HL-60 (cell line): Measurements from ENCODE around the gene VSNL1.
A peak's percentile ranks its signal among the peaks of the same experiment; 100 is the strongest.

Experiments
- DNase-seq, 2 experiments: peaks; one replicate each; pipeline ENCODE4 v3.0.0-alpha.2; 2010 to 2020; ENCODE audit warnings: low read depth in 1 of 2, low spot score in 1 of 2
- H3K27ac ChIP-seq: fragments of 250-450 bp; sonication (Bioruptor Pico); replicated peaks from 2 replicates; pipeline ENCODE4 v1.5.1; 2020; ENCODE audit warnings: mild to moderate bottlenecking, moderate library complexity
- H3K27me3 ChIP-seq: fragments of 250-450 bp; sonication (Bioruptor Pico); 2 replicates; pipeline ENCODE4 v1.5.1; 2021; ENCODE audit warnings: mild to moderate bottlenecking, moderate library complexity; ENCODE audit not compliant: insufficient read depth, poor library complexity, severe bottlenecking
- H3K4me3 ChIP-seq: replicated peaks from 2 replicates; pipeline ENCODE4 v1.5.1; 2011; ENCODE audit warnings: mild to moderate bottlenecking, control low read depth, low read length; ENCODE audit not compliant: insufficient read depth
- CTCF ChIP-seq: IDR thresholded peaks from one replicate; pipeline ENCODE4 v1.5.1; 2011; ENCODE audit warnings: low read length, control low read depth, inconsistent platforms; ENCODE audit not compliant: insufficient read depth
- GABPA ChIP-seq: IDR thresholded peaks from 2 replicates; pipeline ENCODE4 v1.6.1; 2012; ENCODE audit warnings: low read depth
- POLR2AphosphoS5 ChIP-seq: IDR thresholded peaks from 2 replicates; pipeline ENCODE4 v1.6.1; 2012; ENCODE audit warnings: low read depth
- REST ChIP-seq: IDR thresholded peaks from 2 replicates; pipeline ENCODE4 v1.6.1; 2012; ENCODE audit warnings: low read depth; ENCODE audit not compliant: insufficient replicate concordance
- SPI1 ChIP-seq: IDR thresholded peaks from 2 replicates; pipeline ENCODE4 v1.6.1; 2012; ENCODE audit warnings: low read depth, mild to moderate bottlenecking, borderline replicate concordance

Gene VSNL1

GRCh38 chr2:17640406-17640805 lies 99.9 kb downstream of the VSNL1 start:
- no peak for TF ChIP-seq GABPA
- TF ChIP-seq REST: no peak
- DNase-seq: no peak
- no peak overlapping the region for H3K4me3 ChIP-seq
- no peak overlapping the region for H3K27ac ChIP-seq
- H3K27me3 ChIP-seq: no peaks in the 10 kb centered on the region

- Histone ChIP-seq H3K27me3 (no peaks in the 10 kb centered on the region), H3K4me3 (no peak overlapping the region), H3K27ac (no peak overlapping the region)
- DNase-seq: peak in 1 of 2 experiments; percentile 69
- no peak for TF ChIP-seq SPI1
- no peak for TF ChIP-seq REST
- TF ChIP-seq POLR2AphosphoS5: no peak
- no peak for TF ChIP-seq GABPA
- TF ChIP-seq CTCF: no peak
Observed at GRCh38 chr2:17643031-17643615, 102.6 kb downstream of the VSNL1 start.

GRCh38 chr2:17644997-17645720 lies 104.7 kb downstream of the VSNL1 start:
- Histone ChIP-seq H3K27me3 (no peaks in the 10 kb centered on the region), H3K27ac (no peak overlapping the region), H3K4me3 (no peak overlapping the region)
- TF ChIP-seq SPI1: no peak
- TF ChIP-seq POLR2AphosphoS5: no peak
- TF ChIP-seq REST: no peak
- TF ChIP-seq CTCF: no peak
- no peak for TF ChIP-seq GABPA
- DNase-seq: no peak
